SHP77 (cell line): Measurements from ENCODE around the gene SMPD3.

Source experiments
- DNase-seq, 2 experiments: peaks; one replicate each; lab custom pipeline; 2025; lab: John Stamatoyannopoulos, UW

SMPD3 gene

GRCh38 chr16:68470461-68471150, 22.3 kb upstream of the SMPD3 start:
- no peak for DNase-seq

- DNase-seq = no peak
Observed at GRCh38 chr16:68469796-68470460, 21.6 kb upstream of the SMPD3 start.

- no peak for DNase-seq
Observed at GRCh38 chr16:68468842-68469241, 20.5 kb upstream of the SMPD3 start.

GRCh38 chr16:68466174-68466573, 17.9 kb upstream of the SMPD3 start:
- no peak for DNase-seq

- no peak for DNase-seq
Observed at GRCh38 chr16:68463904-68464303, 15.6 kb upstream of the SMPD3 start.

GRCh38 chr16:68460067-68460466, 11.8 kb upstream of the SMPD3 start:
- DNase-seq = no peak

GRCh38 chr16:68459457-68459856, 11.1 kb upstream of the SMPD3 start:
- no peak for DNase-seq

- no peak for DNase-seq
Observed at GRCh38 chr16:68458551-68458950, 10.2 kb upstream of the SMPD3 start.

GRCh38 chr16:68458101-68458500, 9.8 kb upstream of the SMPD3 start:
- DNase-seq = no peak

- DNase-seq = no peak
Observed at GRCh38 chr16:68455631-68456030, 7.3 kb upstream of the SMPD3 start.

- DNase-seq = no peak
Observed at GRCh38 chr16:68454920-68455435, 6.7 kb upstream of the SMPD3 start.

- no peak for DNase-seq
Observed at GRCh38 chr16:68453816-68454215, 5.5 kb upstream of the SMPD3 start.

GRCh38 chr16:68452176-68452575, 3.9 kb upstream of the SMPD3 start:
- DNase-seq = no peak

GRCh38 chr16:68451676-68452075, 3.4 kb upstream of the SMPD3 start:
- DNase-seq = no peak

GRCh38 chr16:68450741-68451255, 2.5 kb upstream of the SMPD3 start:
- DNase-seq = no peak

GRCh38 chr16:68447653-68448359, 502 bp downstream of the SMPD3 start:
- DNase-seq = no peak

GRCh38 chr16:68446681-68447652, 1.3 kb downstream of the SMPD3 start:
- DNase-seq = no peak

GRCh38 chr16:68445458-68445857, 2.9 kb downstream of the SMPD3 start:
- DNase-seq = peak; percentile 62 to 82

GRCh38 chr16:68444056-68444657, 4.2 kb downstream of the SMPD3 start:
- DNase-seq = no peak

- no peak for DNase-seq
Observed at GRCh38 chr16:68436581-68436980, 11.7 kb downstream of the SMPD3 start.

GRCh38 chr16:68434624-68435210, 13.6 kb downstream of the SMPD3 start:
- DNase-seq = no peak
